ENCODE data around the gene PHAX.
"Not testable (repeated sequence)": the region's sequence is repeated elsewhere in the genome, so short reads cannot be mapped to it uniquely, and the experiment has no call there.

The PHAX gene

GRCh38 chr5:126656401-126657007 lies 55.8 kb downstream of the PHAX start:
- DNase-seq (ENCODE audit: low read depth), result peak; percentile 15

- no peak for DNase-seq (ENCODE audit: low read depth)
Observed at GRCh38 chr5:126658561-126658960, 57.8 kb downstream of the PHAX start.

GRCh38 chr5:126659805-126660482 lies 59.2 kb downstream of the PHAX start:
- no peak for DNase-seq (ENCODE audit: low read depth)

GRCh38 chr5:126664586-126664985 lies 63.8 kb downstream of the PHAX start:
- no peak for DNase-seq (ENCODE audit: low read depth)

- DNase-seq (ENCODE audit: low read depth), result not testable (repeated sequence)
Observed at GRCh38 chr5:126670109-126670508, 69.4 kb downstream of the PHAX start.

GRCh38 chr5:126671681-126672080 lies 70.9 kb downstream of the PHAX start:
- not testable (repeated sequence) for DNase-seq (ENCODE audit: low read depth)

GRCh38 chr5:126673477-126673876 lies 72.7 kb downstream of the PHAX start:
- DNase-seq (ENCODE audit: low read depth), result no peak

- DNase-seq (ENCODE audit: low read depth), result no peak
Observed at GRCh38 chr5:126674145-126674544, 73.4 kb downstream of the PHAX start.

- no peak for DNase-seq (ENCODE audit: low read depth)
Observed at GRCh38 chr5:126675338-126675737, 74.6 kb downstream of the PHAX start.

- peak; percentile 11 for DNase-seq (ENCODE audit: low read depth)
Observed at GRCh38 chr5:126676195-126676624, 75.5 kb downstream of the PHAX start.
